ENCODE measurements around the gene EPHB4.
"Not testable (repeated sequence)": the region's sequence is repeated elsewhere in the genome, so short reads cannot be mapped to it uniquely, and the experiment has no call there.

Gene EPHB4

DNA sequence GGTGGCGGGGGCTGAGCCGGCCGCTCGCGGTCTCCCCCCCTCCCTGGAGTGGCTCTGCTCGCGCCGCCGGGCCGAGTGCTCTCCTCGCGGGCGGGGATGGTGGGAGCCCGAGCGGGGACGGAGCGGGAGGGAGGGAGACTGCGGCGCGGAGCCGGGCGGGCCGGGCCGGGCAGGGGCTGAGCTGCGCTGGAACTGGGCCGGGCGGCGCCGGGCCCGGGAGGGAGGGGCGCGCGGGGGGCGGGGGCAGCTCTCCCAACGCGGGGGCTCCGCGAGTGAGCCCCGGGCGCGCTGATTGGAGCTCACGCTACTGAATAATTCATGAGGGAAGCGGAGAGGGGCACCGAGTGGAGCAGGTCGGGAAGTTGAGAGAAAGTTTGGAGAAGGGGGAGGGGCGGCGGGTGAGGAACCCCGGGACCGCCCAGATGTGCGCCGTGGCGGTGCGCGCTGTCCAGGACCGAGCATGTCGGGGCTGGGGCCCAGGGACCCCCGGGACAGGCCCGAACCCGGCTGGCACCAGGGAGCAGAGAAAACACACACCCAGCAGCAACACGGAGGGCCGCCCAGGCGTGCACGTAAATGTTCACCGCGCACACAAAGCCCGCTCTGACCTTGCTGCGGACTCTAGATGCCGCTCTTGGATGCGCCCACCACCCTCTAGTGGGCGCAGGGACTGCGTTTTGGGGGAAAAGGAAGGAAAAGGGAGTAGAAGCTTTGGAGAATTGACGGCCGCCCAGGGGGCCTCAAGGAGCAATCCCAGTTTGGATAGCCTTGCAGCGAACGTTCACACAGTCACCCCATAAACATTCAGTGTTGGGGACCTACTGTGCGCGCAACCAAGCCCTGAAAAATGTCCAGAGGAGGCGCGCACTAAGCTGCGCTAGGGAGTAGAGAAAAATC, at the start of gene EPHB4:
TSS of gene EPHB4 (minus strand) at position 194 of the 897 bp plus-strand sequence. CDS start 493 bp downstream, outside the sequence.
- no peak for DNase-seq

DNA sequence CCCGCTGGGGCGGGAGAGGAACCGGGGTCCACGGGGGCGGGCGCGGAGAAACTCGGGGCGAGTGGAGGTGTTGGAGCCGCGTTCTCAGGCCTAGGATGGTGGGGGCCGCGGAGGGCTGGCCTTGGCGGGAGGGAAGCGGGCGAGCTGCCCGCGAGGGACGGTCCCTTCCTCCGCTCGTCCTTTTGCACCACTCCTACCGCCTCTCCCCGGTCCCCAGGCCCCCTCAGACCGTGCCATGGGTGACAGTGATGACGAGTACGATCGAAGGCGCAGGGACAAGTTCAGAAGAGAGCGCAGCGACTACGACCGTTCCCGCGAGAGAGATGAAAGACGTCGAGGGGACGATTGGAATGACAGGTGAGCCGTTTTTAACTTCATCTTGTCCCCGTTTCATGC, 48.0 kb upstream of the EPHB4 start:
- no peak for DNase-seq

DNA sequence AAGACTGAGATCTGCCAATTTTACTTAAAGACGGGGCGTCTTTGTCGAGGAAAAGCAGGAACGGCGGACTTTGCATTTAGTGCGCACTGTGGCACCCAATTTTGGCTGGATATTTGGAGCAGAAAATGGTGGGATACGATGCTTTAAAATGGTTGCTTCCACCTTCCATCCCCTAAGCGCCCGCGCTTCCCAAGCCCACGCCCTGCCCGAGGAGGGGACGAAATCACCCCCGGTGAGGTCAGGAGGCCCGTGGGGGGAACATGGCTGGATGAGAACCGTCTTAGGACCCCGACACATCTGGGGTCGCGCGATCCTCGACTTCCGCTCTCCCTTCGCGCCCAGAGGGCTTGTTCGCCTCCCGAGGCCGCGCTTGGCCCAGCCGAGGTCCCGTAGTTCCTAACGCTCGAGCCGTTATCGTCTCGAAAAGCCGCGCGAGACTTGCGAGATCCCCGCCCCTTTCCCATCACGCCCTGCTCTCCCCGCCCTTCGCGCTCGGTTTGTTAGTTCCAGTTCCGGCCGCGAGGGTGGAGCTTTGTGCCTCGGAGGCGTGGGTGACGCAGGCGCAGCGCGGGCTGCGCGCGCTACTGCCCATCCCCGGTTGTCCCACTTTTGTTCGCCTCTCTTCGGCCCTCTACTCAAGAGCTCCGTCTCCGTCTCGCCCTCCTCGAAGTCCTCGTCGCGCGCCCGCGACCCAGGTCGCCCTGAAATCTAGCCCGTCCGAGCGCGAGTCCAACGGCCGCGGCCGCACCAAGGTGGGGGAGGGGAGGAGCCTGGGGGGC, 47.4 kb upstream of the EPHB4 start, which contains the start of gene SRRT:
TSS of gene SRRT (plus strand) at position 527 of the 779 bp plus-strand sequence. CDS start 488 bp downstream, outside the sequence.
- peak; percentile 97 to 98 for DNase-seq

DNA sequence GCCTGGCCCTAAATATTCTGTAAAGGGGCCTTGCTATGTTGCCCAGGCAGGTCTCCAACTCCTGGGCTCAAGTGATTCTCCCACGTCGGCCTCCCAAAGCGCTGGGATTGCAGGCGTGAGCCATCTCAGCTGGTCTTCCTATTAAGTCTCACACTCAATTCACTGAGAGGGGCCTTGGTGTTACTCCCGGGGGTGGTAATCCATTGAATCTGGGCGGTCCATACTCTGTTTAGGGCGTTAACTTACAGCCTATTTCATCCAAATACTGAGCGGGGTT, 46.9 kb upstream of the EPHB4 start:
- no peak for DNase-seq

DNA sequence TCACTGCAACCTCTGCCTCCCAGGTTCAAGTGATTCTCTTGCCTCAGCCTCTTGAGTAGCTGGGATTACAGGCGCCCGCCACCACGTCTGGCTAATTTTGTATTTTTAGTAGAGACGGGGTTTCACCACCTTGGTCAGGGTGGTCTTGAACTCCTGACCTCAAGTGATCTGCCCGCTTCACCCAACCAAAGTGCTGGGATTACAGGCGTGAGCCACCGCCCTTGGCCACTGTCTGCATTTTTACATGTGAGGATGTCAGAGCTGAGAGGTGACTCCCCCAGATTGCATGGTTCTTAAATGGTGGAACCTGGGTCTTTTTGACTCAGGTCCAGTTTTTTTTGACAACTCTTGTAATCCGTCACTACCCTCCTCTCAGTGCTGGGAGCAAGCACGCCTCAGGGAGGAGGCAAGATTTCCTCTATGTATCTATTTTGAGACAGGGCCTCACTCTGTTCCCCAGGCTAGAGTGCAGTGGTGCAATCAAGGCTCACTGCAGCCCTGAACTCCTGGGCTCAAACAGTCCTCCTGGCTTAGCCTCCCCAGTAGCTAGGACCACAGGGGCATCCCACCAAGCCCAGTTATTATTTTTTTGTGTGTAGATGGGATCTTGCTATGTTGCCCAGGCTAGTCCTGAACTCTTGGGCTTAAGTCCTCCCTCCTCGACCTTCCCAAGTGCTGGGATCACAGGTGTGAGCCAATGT, 46.4 kb upstream of the EPHB4 start:
- no peak for DNase-seq

DNA sequence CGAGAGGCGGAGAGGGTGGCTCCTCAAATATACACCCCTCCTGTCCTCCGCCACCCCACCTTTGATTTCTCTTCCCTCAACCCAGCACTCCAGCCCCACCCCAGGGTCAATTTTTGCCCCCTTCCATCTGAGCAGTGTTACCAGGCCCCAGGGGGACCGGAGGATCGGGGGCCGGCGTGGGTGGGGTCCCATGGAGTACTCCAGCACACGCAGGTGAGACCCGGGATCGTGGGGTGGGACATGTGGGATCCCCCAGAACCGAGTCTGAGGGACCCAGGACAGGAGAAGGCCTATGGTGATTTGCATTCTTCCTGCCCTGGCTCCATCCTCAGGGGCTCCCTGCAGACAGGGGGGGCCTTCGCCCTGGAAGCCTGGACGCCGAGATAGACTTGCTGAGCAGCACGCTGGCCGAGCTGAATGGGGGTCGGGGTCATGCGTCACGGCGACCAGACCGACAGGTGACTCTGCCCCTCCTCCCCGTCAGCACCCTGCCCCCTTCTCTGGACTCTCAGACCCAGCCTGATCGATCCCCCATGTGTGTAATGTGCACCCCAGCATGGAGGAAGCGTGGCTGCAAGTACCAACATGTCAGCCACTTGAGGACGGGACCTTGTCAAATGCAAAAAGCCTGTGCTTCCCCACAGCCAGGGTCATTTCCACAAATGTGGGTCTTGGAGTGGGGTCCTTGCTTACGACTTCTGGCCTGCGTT, 40.6 kb upstream of the EPHB4 start:
- DNase-seq = no peak

DNA sequence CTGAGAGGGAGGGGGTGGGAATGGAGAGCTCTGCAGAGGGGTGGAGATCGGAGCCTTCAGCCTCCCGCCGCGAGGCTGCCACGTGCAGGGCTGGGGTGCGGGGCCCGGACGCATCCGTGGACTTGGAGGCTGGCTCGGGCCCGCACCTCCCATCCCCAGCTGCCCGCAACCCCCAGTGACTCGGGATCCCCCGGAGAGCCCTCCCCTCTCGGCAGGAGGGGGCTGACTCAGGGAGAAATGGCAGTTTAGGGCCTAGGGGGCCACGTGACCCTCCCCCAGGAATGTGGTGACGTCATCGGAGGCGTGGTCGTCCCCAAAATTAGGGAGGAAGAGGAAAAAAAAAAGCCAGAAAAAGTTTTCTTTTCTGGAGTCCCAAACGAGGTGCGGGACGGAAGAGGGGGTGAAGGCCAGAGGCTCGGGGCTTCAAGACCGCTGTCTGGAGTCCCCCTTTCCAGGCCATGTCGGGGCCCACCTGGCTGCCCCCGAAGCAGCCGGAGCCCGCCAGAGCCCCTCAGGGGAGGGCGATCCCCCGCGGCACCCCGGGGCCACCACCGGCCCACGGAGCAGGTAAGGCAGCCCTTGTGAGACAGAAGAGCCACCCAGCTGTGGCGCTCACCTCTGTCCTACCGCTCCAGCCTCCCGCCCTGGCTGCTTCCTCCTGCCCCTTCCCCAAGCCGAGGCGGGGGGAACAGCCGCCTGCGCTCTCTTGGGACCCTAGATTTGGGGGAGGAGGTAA, 39.9 kb upstream of the EPHB4 start, which contains the start of gene TRIP6:
TSS of gene TRIP6 (plus strand) at position 348 of the 736 bp plus-strand sequence. CDS start at position 459, 111 bp downstream.
- peak; percentile 69 for DNase-seq

DNA sequence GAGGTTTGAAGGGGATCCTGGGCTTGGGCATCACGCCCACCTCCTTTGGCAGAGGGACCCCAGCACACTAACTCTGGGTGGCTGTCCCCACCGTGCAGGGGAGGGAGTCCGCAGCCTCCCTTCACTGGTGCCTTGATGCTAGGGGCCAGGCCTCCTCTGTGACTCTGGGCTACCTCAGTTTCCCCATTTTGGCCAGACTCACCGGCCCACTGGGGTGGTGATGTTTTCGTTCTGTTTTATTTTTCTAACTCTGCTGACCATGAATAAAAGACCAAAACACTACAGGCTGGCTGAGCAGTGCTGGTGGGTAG, 39.4 kb upstream of the EPHB4 start:
- DNase-seq = no peak

DNA sequence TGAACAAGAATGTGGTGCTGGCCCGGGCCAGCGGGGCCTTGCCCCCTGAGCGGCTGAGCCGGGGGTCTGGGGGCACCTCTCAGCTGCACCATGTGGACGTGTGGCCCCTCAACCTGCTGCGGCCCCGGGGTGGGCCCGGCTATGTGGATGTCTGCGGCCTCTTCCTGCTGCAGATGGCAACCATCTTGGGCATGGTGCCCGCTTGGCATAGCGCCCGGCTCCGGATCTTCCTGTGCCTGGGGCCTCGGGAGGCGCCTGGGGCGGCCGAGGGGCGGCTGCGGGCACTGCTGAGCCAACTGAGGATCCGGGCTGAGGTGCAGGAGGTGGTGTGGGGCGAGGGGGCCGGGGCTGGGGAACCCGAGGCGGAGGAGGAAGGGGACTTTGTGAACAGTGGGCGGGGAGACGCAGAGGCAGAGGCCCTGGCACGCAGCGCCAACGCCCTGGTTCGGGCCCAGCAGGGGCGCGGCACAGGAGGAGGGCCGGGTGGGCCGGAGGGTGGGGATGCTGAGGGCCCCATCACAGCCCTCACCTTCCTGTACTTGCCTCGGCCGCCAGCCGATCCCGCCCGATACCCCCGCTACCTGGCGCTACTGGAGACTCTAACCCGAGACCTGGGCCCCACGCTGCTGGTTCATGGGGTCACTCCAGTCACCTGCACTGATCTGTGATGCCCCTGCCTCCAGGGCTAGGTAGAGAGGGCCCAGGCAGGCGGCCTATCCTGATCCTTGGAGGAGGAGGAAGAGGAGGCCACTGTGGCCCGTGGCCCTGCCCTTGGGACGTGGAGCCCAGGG, 38.8 kb upstream of the EPHB4 start:
- DNase-seq = peak in 1 of 2 experiments; percentile 36

DNA sequence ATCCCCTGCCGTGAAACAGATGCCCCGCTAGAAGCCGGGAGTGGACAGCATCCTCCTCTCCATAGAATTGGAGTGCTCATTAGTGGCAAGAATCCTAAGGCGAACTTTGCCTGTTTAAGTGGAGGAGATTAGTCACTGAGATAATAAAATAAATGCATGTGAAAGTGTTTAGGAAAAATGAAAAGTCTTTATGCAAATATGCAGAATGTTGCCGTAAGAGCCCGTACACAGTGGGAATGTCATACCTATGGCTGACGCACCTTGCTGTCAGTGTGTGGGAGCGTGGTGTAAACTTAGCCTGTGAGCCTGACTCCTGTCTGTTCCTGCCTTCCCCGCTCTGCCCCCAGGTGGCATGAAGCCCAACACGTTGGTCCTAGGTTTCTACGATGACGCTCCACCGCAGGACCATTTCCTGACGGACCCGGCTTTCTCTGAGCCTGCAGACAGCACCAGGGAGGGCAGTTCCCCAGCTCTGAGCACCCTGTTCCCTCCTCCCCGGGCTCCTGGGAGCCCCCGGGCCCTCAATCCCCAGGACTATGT, 38.1 kb upstream of the EPHB4 start:
- DNase-seq = no peak

DNA sequence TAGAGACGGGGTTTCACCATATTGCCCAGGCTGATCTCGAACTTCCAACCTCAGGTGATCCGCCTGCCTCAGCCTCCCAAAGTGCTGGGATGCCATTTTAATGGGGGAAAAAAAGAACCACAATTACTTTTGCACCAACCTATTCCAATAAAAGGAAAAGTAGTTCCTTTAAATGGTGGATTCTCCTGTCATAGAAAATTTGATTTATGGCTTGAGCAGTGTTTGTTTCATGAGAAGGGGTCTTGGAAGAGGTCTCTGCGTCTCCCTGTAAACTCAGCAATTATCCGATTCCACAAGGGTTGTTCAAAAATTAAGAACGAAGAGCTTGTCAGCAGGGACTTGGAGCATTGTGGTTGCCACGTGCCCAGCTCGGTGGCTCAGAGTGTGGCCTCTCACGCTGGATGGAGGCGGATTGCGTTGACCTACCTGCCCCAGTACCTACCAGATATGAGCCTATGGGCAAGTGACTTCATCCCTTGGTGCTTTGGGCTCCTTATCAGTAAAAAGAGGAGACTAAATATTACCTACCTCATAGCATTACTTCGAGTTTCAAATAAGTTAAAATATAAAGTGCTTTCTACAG, 37.0 kb upstream of the EPHB4 start:
- no peak for DNase-seq

DNA sequence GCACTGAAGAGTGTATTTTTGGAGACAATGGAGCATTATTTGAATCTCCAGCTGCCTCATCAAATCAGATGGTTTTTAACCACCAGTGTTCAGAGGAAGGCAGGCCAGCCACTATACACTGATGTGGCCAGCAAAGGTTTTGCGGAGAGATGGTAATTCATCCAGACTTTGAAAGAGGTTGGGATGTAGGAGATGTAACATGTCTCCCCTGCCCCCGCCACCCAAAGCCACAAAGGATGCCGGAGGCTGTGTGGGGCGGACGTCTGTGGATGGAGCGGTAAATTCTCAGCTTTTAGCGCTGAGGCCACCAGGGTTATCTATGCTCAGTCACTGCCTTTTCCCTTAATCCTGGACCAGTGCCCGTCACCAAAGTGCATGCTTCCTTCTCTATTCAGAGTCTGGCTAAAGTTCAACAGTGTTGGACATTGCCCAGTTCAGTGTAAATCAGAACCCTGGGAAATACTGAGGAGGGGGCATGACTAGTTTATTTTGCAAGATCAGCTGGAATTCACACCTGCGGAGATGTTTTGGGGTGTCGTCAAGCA, 36.2 kb upstream of the EPHB4 start:
- DNase-seq = no peak

DNA sequence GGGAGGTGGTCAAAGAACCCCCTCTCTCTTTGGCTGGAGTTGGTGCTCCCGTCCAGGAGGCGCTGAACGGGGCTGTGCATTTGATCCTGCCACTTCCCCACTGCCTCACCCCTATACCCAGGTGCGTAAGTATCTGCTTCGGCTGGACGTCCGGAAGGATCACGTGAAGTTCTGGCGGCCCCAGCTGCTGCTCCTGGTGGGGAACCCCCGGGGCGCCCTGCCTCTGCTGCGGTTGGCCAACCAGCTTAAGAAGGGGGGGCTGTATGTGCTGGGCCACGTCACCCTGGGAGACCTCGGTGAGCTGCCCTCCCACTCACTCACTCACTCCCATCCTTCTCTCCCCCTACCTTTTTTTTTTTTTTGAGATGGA, 34.3 kb upstream of the EPHB4 start:
- no peak for DNase-seq

DNA sequence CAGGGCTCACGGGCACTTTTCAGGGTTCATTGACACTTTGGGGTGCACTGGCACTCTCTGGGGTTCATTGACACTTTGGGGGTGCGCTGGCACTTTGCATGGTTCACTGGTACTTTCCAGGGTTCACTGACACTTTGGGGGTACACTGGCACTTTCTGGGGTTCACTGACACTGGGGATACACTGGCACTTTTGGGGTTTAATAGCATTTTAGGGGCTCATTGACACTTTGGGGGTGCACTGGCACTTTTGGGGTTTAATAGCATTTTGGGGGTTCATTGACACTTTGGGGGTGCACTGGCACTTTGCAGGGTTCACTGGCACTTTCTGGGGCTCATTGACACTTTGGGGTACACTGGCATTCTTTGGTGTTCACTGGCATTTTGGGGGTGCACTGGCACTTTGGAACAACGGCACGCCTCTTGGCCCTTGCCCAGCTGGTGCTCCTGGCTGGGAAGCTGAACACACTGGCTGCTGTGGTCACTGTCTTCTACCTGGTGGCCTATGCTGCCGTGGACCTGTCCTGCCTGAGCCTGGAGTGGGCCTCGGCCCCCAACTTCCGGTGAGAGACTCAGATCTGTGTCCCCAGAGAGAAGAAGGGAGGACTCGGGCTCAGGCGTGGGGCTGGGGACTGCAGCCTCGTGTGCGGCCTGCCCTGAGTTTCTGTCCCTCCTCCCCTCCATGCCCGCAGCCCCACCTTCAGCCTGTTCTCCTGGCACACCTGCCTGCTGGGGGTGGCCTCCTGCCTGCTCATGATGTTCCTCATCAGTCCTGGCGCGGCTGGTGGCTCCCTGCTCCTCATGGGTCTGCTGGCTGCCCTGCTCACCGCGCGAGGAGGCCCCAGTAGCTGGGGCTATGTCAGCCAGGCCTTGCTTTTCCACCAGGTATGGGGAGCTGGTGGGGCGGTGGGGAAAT, 33.6 kb upstream of the EPHB4 start:
- DNase-seq = no peak

DNA sequence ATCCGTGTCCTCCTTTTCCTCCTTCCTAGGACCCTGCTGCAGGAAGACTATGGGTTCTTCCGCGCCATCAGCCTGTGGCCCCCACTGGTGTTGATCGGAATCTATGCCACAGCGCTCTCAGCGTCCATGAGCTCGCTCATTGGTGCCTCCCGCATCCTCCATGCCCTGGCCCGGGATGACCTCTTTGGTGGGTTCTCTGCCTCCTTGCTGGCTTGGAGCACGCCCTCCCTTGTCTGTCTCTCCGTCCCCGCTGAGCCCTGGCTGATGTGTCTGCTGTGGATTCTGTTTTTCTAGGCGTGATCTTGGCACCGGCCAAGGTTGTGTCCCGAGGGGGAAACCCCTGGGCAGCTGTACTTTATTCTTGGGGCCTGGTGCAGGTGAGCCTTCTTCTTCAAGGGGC, 32.5 kb upstream of the EPHB4 start:
- no peak for DNase-seq

DNA sequence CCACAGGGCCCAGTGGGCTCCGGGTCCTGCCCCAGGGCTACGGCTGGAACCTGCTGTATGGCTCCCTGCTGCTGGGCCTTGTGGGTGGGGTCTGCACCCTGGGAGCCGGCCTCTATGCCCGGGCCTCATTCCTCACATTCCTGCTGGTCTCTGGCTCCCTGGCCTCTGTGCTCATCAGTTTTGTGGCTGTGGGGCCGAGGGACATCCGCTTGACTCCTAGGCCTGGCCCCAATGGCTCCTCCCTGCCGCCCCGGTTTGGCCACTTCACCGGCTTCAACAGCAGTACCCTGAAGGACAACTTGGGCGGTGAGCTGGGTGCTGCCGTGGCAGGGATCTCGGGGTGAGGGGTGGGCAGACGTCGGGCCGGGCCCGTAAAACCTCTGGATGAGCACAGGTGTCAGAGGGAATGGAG, 29.6 kb upstream of the EPHB4 start:
- no peak for DNase-seq

DNA sequence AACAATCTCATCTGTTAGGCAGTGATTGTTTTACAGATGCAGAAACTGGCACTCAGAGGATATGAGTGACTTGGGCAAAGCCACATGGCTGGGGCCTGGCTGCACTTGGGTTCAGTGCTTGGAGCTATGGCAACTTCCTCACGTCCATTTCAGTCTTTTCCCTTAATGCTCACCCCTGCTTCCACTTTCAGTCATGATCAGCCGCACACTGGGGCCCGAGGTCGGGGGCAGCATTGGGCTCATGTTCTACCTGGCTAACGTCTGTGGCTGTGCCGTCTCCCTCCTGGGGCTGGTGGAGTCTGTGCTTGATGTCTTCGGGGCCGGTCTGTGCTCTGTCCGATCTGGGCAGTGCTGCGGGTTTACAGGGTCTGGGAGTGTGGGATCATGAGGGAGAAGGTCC, 28.2 kb upstream of the EPHB4 start:
- no peak for DNase-seq

DNA sequence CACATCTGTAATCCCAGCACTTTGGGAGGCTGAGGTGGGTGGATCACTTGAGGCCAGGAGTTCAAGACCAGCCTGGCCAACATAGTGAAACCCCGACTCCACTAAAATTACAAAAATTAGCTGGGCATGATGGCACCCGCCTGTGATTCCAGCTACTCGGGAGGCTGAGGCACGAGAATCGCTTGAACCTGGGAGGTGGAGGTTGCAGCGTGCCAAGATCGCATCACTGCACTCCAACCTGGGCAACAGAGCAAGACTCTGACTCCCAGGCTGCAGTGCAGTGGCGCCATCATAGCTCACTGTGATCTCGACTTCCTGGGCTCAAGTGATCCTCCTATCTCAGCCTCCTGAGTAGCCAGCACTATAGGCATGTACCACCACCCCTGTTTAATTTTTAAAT, 27.6 kb upstream of the EPHB4 start:
- not testable (repeated sequence) for DNase-seq
